GM23248 (cell line): Measurements from ENCODE around the gene SETSIP.

ENCODE experiments used
- EZH2 ChIP-seq: fragments of 200-600 bp; sonication (generic); IDR thresholded peaks from 2 replicates; pipeline ENCODE4 v1.6.1; 2018; ENCODE audit warnings: antibody characterized with exemption, mild to moderate bottlenecking; ENCODE audit not compliant: insufficient read depth, poor library complexity, severe bottlenecking
- EZH2phosphoT487 ChIP-seq: fragments of 200-600 bp; sonication (generic); IDR thresholded peaks from 2 replicates; pipeline ENCODE4 v1.6.1; 2018; ENCODE audit warnings: antibody characterized with exemption, moderate library complexity, mild to moderate bottlenecking, low read depth; ENCODE audit not compliant: insufficient read depth

- TF ChIP-seq EZH2phosphoT487 (no peak), EZH2 (no peak)
Observed at GRCh38 chr1:92084651-92085050, 9.4 kb upstream of the SETSIP start.
